Activated CD4-positive, CD25-positive, alpha-beta regulatory T cell treated with anti-CD3 and anti-CD28 coated beads, Interleukin-2, amount 50 U/mL, for 72 hours (primary cell): ENCODE data around the gene RAE1.

Experiments used
- DNase-seq: peaks from one replicate; pipeline ENCODE4 v3.0.0; 2021

The RAE1 gene

GRCh38 chr20:57401565-57401918, 50.5 kb downstream of the RAE1 start:
- DNase-seq: no peak

GRCh38 chr20:57402206-57403125, 51.4 kb downstream of the RAE1 start:
- DNase-seq: no peak

GRCh38 chr20:57403216-57403615, 52.2 kb downstream of the RAE1 start:
- no peak for DNase-seq

GRCh38 chr20:57404006-57404405, 53.0 kb downstream of the RAE1 start:
- DNase-seq: no peak

GRCh38 chr20:57404419-57405072, 53.5 kb downstream of the RAE1 start:
- no peak for DNase-seq

GRCh38 chr20:57405236-57406016, 54.4 kb downstream of the RAE1 start:
- no peak for DNase-seq

GRCh38 chr20:57407541-57407956, 56.5 kb downstream of the RAE1 start:
- no peak for DNase-seq

GRCh38 chr20:57408131-57408530, 57.1 kb downstream of the RAE1 start:
- no peak for DNase-seq

GRCh38 chr20:57408536-57409233, 57.6 kb downstream of the RAE1 start:
- no peak for DNase-seq

GRCh38 chr20:57409316-57409671, 58.2 kb downstream of the RAE1 start:
- DNase-seq: no peak

- no peak for DNase-seq
Observed at GRCh38 chr20:57409672-57410397, 58.8 kb downstream of the RAE1 start.

- DNase-seq: no peak
Observed at GRCh38 chr20:57410398-57410920, 59.4 kb downstream of the RAE1 start.

- no peak for DNase-seq
Observed at GRCh38 chr20:57410924-57411323, 59.9 kb downstream of the RAE1 start.

- no peak for DNase-seq
Observed at GRCh38 chr20:57411406-57412283, 60.6 kb downstream of the RAE1 start.

GRCh38 chr20:57412347-57413029, 61.4 kb downstream of the RAE1 start:
- no peak for DNase-seq

- DNase-seq: no peak
Observed at GRCh38 chr20:57413986-57414385, 62.9 kb downstream of the RAE1 start.

GRCh38 chr20:57414867-57415592, 64.0 kb downstream of the RAE1 start:
- DNase-seq: no peak

GRCh38 chr20:57415771-57416170, 64.7 kb downstream of the RAE1 start:
- no peak for DNase-seq

- no peak for DNase-seq
Observed at GRCh38 chr20:57416296-57417022, 65.4 kb downstream of the RAE1 start.
